ENCODE results near the gene NKAIN1.
"Not testable (repeated sequence)": the region's sequence is repeated elsewhere in the genome, so short reads cannot be mapped to it uniquely, and the experiment has no call there.

NKAIN1 gene

DNA sequence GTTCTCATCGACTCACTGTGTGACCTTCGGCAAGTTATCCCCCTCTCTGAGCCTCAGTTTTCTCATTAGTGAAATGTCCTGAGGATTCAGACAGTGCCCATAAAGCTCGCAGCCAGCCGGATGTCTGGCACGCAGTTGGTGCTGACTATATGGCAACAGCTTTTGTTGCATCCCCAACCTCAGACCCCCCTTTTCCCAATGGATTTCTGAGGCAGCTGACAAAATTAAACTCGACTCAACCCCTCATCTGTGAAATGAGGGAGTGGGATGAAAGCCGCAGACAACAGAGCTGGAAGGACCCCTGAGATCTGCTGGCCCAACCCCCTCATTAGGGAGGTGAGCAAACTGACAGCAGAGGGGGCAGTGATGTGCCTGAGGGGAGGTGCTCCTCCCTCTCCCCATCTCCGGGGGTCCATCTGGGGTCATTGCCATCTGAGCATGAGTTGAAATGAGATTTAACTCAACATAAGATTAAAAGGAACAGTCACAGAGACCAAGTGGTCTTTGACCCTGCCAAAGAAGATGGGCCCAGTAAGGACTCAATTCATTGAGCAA is 40.4 kb downstream of the NKAIN1 start:
- FAIRE-seq, result no peak
- no peak for DNase-seq (ENCODE audit: insufficient read length, low spot score)

DNA sequence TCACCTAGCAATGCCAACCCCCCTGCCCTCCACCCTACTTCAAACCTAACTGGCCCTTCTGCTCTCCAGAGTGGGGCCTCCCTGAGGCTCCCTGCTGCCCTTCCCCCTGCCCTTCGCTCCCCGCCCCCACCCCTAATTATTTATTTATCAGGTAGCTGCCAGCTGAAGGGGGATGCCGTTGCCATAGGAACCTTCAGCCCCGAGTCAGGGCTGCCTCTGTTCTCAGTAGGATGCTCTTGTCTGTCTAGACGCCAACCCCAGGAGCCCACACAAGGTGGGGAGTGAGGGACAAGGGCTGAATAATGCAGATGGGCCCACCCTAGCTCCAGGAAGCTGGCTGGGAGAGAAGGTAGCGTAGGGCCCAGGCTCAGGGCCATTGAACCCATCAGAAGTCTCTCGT is 41.1 kb downstream of the NKAIN1 start:
- FAIRE-seq (no peak), DNase-seq (ENCODE audit: insufficient read length, low spot score) (no peak)

DNA sequence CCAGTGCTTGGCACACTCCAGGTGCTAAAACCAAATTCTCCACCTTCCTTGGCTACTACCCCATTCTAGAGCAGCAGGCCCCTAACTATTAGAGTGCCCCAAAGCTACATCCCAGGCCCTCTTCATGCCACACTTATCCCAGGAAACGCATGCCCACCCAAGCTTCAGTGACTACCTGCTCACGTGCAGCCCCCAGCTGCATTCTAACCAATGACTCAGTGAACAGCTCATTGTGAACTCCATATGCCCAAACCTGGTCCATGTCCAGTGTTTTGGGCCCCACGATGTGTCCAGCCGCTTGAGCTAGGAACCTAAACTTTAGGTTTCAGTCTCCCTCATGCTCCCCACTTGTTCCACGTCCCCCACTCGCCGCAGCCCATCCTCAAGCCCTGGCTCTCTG is 41.5 kb downstream of the NKAIN1 start:
- DNase-seq (ENCODE audit: insufficient read length, low spot score) (no peak), FAIRE-seq (no peak)

DNA sequence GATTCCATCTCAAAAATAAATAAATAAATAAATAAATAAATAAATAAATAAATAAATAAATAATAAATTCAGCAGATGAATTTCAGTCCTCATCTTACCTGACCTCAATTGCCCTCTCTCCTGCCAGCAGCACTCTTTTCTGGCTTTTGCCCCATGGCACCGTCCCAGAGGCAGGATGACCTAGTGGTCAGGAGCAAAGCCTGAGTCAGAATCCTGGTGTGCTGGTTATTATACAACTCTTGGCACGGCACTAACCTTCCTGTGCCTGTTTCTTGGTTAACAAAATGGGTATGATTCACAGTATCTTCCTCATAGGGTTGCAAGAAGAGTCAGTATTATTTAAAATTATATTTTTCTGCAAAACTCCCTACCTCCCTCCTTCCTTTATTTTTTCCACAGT is 43.0 kb downstream of the NKAIN1 start:
- FAIRE-seq, result no peak
- no peak for DNase-seq (ENCODE audit: insufficient read length, low spot score)

DNA sequence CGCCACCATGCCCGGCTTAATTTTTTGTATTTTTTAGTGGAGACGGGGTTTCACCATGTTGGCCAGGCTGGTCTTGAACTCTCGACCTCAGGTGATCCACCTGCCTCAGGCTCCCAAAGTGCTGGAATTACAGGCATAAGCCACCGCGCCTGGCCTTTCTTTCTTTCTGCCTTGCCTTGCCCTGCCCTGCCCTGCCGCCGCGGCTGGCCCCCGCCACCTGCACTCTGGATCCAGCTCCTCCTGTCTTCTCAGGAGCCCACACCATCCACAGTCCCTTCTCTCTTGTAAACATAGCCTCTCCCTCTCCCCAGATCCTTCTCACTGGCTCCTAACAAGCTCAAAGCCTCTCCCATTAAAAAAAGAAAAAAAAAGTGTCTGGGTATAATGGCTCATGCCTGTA is 44.4 kb downstream of the NKAIN1 start:
- DNase-seq (ENCODE audit: insufficient read length, low spot score); FAIRE-seq: not testable (repeated sequence)

DNA sequence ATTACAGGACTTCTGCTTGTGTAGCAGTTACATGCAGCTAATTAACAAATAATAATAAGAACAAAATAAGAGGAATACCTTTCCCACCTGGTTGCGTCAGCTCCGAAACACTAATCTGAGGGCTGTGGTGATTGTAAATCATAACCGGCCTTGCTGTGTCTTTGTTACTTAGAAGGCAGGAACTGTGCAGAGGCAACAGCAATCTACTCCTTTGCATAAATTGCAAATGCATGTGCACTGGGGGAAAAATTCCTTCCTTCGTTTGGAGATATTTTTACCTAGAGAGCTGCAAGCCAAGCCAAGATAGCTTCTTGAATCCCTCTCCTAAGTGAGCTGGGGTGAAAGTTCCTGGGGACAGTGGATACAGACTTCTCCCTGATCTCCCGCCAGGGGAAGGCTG is 46.0 kb downstream of the NKAIN1 start:
- no peak for FAIRE-seq
- no peak for DNase-seq (ENCODE audit: insufficient read length, low spot score)

DNA sequence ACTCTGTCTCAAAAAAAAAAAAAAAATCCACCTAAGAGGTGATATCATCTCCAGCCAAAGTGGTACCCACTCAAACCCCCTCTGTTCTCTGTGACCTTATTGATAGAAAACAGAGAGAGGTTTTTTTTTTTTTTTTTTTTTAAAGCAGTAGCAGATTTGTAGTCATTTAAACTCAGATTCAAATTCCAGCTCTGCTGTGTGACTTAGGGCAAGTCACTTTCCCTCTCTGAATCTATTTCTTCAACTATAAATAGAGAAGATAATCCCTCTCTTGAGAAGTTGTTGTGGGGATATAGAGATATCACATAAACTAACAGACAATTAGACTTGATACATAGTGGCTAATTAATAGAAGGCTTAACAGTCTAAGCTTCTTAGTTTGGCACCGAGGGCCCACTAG is 48.4 kb downstream of the NKAIN1 start:
- FAIRE-seq (no peak), DNase-seq (ENCODE audit: insufficient read length, low spot score) (no peak)

DNA sequence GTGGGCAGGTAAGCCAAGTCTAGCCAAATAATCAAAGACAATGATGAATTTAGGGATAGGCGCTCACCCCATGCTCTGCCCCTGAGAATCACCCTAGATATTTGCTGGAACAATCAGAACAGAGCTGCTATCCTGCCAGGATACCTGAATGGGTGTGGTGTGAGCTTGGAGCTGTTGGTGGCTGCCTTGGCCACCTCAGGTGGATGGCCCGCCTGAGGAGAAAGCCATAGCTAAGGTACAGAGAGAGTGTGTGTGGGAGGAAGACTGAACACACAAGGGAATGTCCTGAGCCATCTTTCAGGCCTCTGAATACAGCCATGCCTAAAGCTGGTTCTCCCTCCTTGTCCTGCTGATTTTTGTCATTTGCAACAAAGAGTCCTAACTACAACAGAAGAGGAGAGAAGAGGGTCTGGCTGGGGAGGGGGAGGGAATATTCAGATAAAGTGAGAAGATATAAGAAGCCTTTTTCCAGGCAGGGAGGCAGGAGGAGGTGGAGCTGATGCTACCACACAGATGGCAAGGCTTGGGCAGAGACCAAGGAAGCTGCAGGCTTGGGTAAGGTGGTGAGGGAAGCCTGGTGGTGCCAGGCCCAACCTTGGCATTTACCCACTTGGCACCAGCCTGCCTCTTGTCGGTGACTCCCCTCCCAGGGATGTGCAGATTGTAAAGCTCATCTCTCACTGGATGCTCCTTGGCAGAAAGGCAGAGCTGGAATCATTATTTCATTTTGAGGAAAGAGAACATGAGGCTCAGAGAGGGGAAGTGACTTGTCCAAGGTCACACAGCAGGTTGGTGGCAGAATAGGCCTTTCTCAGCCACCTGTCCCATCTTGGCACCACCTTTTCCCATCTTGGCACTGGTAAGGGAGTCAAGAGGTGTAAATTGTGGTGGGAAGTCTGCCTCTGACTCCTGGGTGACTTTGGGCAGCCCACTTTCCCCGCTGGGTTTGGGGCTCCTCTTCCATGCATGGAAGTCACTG is 49.7 kb downstream of the NKAIN1 start:
- DNase-seq (ENCODE audit: insufficient read length, low spot score) (no peak), FAIRE-seq (no peak)

DNA sequence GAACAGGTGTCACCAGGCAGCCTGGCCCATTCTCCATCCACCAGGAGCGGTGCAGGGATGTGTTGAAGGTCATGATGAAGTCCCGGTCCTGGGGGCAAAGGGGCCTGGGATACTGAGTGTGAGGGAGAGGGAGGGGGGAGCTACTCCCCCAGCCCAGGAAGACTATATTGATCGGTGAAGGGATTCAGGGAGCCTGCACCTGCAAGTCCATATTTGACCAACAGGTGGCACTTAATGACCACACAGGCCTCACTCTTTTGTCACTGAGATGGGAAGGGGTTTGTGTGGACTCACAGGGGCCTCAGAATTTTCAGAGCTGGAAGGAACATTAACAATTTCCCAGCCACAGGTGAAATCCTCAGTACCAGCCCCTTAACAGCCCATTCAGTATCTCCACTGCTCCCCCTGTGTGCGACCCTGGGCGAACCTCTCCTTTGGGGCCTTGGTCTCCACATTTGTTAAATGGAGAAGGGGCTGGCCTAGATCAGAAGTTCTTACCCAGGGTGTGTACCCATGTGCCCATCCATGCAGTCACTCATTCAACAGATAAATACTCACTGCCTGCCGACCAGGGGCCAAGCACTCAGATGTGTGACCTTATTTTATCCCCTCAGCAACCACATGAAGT is 55.6 kb downstream of the NKAIN1 start:
- DNase-seq (ENCODE audit: insufficient read length, low spot score), result peak; percentile 46
- FAIRE-seq, result no peak

DNA sequence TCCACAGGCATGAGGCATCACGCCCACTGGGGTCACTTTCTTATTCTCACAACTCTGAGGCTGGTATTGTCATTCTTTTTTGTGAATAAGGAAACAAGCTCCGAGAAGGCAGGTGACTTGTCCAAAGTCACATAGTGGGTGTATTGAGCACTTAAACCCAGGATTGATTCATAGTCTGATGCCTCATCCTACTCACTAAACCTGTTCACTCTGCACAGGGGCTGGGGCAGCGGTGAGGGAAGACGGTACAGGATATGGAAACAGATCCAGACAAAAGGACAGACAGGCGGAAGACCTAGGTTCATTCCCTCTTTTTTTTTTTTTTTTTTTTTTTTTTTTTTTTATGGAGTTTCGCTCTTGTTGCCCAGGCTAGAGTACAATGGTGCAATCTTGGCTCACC is 56.6 kb downstream of the NKAIN1 start:
- DNase-seq (ENCODE audit: insufficient read length, low spot score) (no peak), FAIRE-seq (no peak)

DNA sequence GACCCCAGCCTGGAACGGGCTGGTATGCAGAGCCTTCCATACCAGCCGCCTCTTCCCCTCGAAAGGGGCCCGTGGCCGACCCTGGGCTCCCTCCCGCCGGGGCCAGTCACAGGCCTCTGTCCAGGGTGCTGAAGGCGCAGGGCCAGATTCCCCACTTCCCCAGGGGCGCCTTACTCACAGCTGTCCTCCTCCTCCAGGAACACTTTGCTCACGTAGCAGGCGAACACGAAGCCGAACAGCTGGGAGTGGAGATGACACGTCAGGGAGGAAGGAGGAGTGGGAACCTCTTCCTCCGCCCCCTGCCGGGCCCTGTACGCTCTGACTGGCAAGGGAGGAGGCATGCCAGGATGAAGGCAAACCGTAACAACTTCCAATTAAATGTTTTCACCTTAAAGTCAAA is 57.3 kb downstream of the NKAIN1 start:
- DNase-seq (ENCODE audit: insufficient read length, low spot score), result peak; percentile 91
- peak; percentile 79 for FAIRE-seq

DNA sequence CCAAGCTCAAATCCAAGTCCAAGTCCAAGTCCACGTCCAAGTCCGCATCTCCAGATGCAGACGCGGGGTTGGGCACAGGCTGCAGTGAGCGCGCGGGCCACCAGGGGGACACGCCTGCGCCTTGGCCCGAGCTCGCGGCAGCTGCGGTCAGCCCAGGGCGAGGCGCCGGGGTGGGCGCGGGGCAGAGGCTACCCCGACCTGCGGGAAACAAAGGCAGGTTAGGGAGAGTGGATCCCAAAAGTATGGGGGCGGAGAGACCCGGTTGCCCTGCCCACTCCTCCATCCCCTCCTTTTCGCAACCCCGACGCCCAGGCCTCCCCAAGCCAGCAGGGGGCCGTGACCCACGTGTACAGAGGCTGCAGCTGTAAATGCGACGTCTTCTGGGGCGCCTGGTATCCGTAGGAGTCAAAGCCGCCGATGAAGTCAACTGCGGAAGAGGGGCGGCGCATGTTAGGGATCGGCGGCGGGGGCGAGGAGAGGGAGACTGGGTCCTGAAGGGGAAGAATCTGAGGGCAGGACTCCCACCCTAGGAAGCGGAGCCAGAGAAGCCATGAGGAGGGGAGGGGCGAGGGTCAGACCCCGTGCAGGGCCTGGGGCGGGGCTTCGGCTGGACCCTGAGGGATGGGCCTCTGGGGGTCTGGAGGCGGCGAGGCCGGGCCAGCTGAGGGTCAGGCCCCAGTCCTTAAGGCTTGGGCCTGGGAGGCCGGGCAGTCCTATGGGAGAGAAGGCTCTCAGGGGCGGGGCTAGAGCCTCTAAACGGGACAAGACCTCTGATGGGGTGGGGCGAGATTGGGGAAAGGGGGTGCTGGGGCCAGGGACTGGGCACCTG is 58.0 kb downstream of the NKAIN1 start:
- no peak for FAIRE-seq

DNA sequence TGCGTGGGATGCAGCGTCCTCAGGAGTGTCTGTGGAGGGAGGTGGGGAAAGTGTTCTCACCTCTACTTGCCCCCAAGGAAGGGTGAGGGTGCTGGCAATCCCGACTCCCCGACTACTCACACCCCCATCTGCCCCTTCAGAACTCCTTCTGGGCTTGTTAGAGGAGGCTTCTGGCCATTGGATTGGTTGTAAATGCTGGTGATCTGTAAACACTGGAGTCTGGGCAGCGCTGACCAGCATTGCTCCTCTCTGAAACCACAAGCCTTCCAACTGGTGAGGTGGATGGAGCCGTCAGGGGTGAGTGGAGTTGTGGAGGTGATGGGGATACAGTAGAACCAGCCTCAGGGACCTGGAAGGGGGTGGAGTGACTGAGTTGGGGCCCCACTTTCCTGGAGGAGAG is 59.3 kb downstream of the NKAIN1 start:
- DNase-seq (ENCODE audit: insufficient read length, low spot score) (no peak), FAIRE-seq (no peak)

More for the DNA sequence above, 58.0 kb downstream of the NKAIN1 start:
- DNase-seq (ENCODE audit: insufficient read length, low spot score), result no peak

DNA sequence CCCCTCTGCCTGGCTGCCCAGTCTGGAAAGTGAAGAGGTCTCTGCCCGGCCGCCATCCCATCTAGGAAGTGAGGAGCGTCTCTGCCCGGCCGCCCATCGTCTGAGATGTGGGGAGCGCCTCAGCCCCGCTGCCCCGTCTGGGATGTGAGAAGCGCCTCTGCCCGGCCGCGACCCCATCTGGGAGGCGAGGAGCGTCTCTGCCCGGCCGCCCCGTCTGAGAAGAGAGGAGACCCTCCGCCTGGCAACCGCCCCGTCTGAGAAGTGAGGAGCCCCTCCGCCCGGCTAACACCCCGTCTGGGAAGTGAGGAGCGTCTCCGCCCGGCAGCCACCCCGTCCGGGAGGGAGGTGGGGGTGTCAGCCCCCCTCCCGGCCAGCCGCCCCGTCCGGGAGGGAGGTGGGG is 63.4 kb downstream of the NKAIN1 start:
- not testable (repeated sequence) for FAIRE-seq; DNase-seq (ENCODE audit: insufficient read length, low spot score)

DNA sequence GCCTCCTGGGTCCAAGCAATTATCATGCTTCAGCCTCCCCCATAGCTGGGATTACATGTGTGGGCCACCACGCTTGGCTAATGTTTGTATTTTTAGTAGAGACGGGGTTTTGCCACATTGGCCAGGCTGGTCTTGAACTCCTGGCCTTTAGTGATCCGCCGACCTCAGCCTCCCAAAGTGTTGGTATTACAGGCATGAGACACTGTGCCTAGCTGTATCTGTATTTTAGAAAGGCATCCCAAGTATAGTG is 69.3 kb downstream of the NKAIN1 start:
- FAIRE-seq (no peak), DNase-seq (ENCODE audit: insufficient read length, low spot score) (no peak)

DNA sequence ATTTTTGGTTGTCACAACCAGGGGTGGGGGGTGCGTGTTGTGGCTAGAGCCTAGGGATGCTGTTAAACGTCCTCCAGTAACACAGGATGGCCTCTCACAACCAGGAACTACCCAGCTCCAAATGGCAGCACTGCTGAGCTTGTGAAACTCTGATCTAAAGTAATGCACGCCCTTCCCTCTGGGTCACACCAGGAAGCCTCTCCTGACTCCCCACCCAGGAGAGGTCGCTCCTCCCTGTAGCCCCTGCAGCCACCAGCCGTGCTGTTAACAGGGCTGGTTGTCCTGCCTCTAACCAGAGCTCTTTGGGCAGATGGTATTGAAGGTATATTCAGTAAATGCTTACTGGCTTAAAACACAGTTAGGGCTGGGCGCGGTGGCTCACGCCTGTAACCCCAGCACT is 73.2 kb downstream of the NKAIN1 start:
- FAIRE-seq (no peak), DNase-seq (ENCODE audit: insufficient read length, low spot score) (no peak)

DNA sequence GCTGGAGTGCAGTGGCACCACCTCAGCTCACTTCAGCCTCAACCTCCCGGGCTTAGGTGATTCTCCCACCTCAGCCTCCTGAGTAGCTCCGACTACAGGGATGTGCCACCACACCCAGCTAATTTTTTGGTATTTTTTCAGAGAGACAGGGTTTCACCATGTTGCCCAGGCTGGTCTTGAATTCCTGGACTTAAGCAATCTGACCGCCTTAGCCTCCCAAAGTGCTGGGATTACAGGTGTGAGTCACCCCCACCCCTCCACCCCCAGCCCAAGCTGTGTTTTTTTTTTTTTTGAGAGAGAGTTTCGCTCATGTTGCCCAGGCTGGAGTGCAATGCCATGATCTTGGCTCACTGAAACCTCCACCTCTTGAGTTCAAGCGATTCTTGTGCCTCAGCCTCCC is 75.4 kb downstream of the NKAIN1 start:
- no peak for DNase-seq (ENCODE audit: insufficient read length, low spot score)
- FAIRE-seq, result no peak

DNA sequence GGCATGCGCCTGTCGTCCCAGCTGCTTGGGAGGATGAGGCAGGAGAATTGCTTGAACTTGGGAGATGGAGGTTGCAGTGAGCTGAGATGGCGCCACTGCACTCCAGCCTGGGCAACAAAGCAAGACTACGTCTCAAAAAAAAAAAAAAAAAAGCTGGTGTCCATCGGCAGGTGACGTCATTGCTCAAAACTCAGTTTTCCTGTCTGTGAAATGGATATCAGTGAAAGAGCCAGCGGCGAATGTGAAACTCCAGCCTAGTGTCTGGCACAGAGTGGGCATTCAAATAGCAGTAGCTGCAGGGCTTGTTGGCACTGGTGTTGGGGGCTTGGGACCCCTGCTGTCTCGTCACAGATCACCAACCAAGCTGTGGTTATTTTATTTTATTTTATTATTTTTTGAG is 75.8 kb downstream of the NKAIN1 start:
- DNase-seq (ENCODE audit: insufficient read length, low spot score) (no peak), FAIRE-seq (no peak)

DNA sequence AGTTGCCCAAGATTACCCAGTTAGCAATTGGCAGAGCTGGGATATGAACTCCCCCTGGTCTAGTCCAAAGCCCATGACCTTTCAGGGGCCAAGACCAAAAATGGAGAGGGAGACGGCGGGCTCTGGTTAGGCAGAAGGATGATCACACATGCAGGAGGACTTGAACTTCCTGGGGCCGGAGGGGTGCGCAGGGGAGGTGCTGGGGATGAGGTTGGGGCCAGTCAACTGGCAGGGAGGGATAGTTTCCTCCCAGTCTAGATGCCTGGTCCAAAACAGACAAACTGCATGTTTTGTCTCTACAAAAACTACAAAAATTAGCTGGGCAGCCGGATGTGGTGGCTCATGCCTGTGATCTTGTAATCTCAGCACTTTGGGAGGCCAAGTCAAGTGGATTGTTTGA is 78.1 kb downstream of the NKAIN1 start:
- DNase-seq (ENCODE audit: insufficient read length, low spot score) (no peak), FAIRE-seq (no peak)

DNA sequence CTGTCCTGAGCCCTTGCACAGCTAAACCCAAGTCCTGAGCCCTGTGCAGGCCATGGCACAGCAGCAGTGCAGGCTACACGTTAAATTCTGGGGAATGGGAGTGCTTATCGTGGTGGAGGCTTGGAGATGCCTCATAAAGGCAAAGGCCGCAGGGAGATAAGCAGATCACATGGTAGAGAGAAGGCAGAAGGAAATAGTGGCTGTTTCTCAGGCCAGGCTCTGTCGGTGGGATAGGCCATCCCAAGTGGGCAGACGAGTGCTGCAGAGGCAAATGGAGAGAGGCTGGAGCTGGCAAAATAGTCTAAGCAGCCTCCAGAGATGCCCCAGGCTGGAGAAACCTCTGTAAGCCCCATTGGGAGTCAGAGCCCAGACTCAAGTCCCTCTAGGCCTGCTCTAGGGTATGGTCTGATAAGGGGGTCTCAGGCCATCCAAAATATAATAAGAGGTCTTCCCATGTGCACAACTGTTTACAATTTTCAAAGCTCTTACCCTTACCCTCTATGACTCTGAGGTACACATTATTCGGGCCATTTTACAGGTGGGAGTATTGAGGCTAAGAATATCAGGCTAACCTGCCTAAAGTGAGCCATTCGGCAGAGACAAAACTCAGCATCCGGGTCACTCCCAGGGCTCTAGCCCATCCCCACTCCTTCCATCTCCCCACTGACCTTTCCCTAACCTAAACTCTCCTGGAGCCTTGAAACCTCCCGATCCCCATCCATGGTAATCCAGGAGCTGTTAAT is 79.6 kb downstream of the NKAIN1 start:
- FAIRE-seq, result no peak
- no peak for DNase-seq (ENCODE audit: insufficient read length, low spot score)

DNA sequence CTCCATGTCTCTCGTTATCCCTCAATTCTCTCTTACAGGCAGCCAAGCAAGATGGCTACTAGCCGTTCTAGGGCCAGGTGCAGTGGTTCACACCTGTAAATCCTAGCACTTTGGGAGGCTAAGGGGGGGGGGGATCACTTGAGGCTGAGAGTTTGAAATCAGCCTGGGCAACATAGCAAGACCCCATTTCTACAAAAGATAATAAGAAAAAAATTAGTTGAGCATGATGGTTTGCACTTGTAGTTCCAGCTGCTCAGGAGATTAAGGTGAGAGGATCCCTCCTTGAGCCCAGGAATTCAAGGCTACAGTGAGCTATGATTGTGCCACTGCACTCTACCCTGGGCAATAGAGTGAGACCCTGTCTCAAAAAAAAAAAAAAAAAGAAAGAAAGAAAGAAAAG is 80.4 kb downstream of the NKAIN1 start:
- DNase-seq (ENCODE audit: insufficient read length, low spot score), result no peak
- FAIRE-seq, result no peak

Measured in HTR-8/SVneo (cell line).